ENCODE results near the gene HCFC2. TPM values are rescaled to one million over a fixed set of nuclear protein-coding genes. Genes with fewer than 3 reads are reported as not detected.

HCFC2 gene
- total RNA-seq, 2 donors from 2014 or later: 2.2 to 3.4 TPM

DNA sequence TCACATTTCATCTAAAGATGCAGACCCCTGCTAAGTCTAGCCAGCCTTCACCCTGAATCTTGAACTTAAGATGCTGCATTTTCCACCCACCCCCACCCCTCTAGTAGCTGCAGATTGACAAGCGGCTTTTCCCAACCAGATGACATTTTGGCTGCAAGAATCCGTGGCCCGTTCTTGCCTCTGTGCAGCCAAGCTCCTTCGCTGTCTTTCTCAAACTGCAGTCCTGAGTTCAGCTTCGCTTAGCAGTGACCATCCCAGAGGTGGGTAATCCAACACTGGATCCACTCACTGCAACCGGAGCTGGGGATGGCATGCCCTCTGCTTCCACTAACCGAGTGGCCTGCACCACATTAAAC is 74.4 kb downstream of the HCFC2 start:
- H3K27ac Mint-ChIP-seq: peak overlapping the region; percentile 15
- H3K27ac ChIP-seq (ENCODE audit: low read depth, low read length): no peak overlapping the region
- DNase-seq: peak; percentile 71
- H3K4me1 ChIP-seq (ENCODE audit: control insufficient read depth, insufficient read depth, low read length): no peaks in the 10 kb centered on the region
- H3K27me3 Mint-ChIP-seq (ENCODE audit: insufficient read depth): peaks cover 29% of the 10 kb centered on the region
- WGBS, 2 experiments (ENCODE audit: insufficient coverage in 1 of 2, insufficient read length in 1 of 2): 55 to 67% methylated on average over 5 to 7 of the region's 7 CpGs
- TF ChIP-seq, protein P1, sequence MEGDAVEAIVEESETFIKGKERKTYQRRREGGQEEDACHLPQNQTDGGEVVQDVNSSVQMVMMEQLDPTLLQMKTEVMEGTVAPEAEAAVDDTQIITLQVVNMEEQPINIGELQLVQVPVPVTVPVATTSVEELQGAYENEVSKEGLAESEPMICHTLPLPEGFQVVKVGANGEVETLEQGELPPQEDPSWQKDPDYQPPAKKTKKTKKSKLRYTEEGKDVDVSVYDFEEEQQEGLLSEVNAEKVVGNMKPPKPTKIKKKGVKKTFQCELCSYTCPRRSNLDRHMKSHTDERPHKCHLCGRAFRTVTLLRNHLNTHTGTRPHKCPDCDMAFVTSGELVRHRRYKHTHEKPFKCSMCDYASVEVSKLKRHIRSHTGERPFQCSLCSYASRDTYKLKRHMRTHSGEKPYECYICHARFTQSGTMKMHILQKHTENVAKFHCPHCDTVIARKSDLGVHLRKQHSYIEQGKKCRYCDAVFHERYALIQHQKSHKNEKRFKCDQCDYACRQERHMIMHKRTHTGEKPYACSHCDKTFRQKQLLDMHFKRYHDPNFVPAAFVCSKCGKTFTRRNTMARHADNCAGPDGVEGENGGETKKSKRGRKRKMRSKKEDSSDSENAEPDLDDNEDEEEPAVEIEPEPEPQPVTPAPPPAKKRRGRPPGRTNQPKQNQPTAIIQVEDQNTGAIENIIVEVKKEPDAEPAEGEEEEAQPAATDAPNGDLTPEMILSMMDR (conservative IDR thresholded peaks at IDR 0.05): no peak
- H3K4me3 ChIP-seq (ENCODE audit: low read length): peak overlapping the region; percentile 74
- no peaks in the 10 kb centered on the region for H3K27me3 ChIP-seq (ENCODE audit: control insufficient read depth, insufficient read depth, low read length, poor library complexity, severe bottlenecking)
- H3K9me3 ChIP-seq (ENCODE audit: control insufficient read depth, low read length): no peaks in the 10 kb centered on the region
- H3K4me1 Mint-ChIP-seq: peaks cover 17% of the 10 kb centered on the region
- peak overlapping the region; percentile 57 for H3K4me3 Mint-ChIP-seq
- H3K9me3 Mint-ChIP-seq: no peaks in the 10 kb centered on the region
- no peaks in the 10 kb centered on the region for H3K36me3 Mint-ChIP-seq (ENCODE audit: low read depth)
- peaks cover 4% of the 10 kb centered on the region for H3K36me3 ChIP-seq (ENCODE audit: control insufficient read depth, insufficient read depth, low read length)
- peak overlapping the region; percentile 42 for H3K9ac ChIP-seq (ENCODE audit: extremely low read depth, low read length, poor library complexity, severe bottlenecking)

DNA sequence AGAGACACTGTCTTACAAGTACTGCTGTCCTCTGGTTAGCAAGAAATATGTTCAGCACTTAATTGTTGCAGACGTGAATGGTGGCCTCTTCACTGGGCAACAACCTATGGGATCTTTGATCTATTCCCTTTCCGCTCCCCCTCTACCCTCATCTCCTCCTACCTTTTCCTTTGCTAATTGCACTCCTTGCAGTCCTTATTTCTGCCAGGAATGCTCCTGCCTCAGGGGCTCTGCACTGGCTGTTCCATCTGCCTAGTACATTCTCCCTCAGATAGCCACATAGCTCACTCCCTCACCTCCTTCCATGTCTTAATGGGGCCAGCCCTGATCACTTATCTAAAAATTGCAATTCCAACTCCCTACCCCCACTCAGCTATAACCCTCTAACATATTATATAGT is 78.2 kb downstream of the HCFC2 start:
- TF ChIP-seq, protein P1 (conservative IDR thresholded peaks at IDR 0.05): no peak
- peaks cover 5% of the 10 kb centered on the region for H3K4me1 Mint-ChIP-seq
- H3K9me3 Mint-ChIP-seq: peaks cover 7% of the 10 kb centered on the region
- H3K4me3 ChIP-seq (ENCODE audit: low read length): no peak overlapping the region
- H3K36me3 Mint-ChIP-seq (ENCODE audit: low read depth): no peaks in the 10 kb centered on the region
- peaks cover 29% of the 10 kb centered on the region for H3K27me3 Mint-ChIP-seq (ENCODE audit: insufficient read depth)
- H3K4me1 ChIP-seq (ENCODE audit: control insufficient read depth, insufficient read depth, low read length): no peaks in the 10 kb centered on the region
- 82 to 94% methylated on average over 2 of the region's 2 CpGs for WGBS, 2 experiments (ENCODE audit: insufficient coverage in 1 of 2, insufficient read length in 1 of 2)
- H3K9me3 ChIP-seq (ENCODE audit: control insufficient read depth, low read length): no peaks in the 10 kb centered on the region
- H3K27ac Mint-ChIP-seq: no peak overlapping the region
- DNase-seq: no peak
- no peaks in the 10 kb centered on the region for H3K36me3 ChIP-seq (ENCODE audit: control insufficient read depth, insufficient read depth, low read length)
- H3K4me3 Mint-ChIP-seq: no peak overlapping the region
- no peaks in the 10 kb centered on the region for H3K27me3 ChIP-seq (ENCODE audit: control insufficient read depth, insufficient read depth, low read length, poor library complexity, severe bottlenecking)
- H3K27ac ChIP-seq (ENCODE audit: low read depth, low read length): no peak overlapping the region
- no peak overlapping the region for H3K9ac ChIP-seq (ENCODE audit: extremely low read depth, low read length, poor library complexity, severe bottlenecking)

DNA sequence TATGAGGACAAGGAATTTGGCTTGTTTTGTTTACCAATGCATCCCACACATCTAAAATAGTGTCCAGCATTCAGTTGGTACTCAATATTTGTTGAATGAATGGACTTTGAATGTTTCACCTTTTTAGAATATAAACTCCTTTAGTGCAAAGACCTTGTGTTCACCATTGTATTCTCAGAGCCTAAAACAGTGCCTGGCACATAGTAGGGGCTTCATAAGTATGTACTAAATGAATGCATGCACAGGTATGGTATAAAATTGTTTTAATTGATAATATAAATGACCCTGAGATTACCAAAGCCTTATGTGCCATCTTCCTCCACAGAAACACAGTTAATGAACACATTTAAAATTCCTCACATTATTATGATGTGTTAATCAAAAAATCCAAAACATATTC is 78.7 kb downstream of the HCFC2 start:
- no peak overlapping the region for H3K9ac ChIP-seq (ENCODE audit: extremely low read depth, low read length, poor library complexity, severe bottlenecking)
- Mint-ChIP-seq H3K4me1 (peaks cover 5% of the 10 kb centered on the region), H3K27me3 (ENCODE audit: insufficient read depth) (peaks cover 29% of the 10 kb centered on the region), H3K4me3 (no peak overlapping the region), H3K27ac (no peak overlapping the region), H3K36me3 (ENCODE audit: low read depth) (no peaks in the 10 kb centered on the region), H3K9me3 (peaks cover 7% of the 10 kb centered on the region)
- TF ChIP-seq, protein P1 (conservative IDR thresholded peaks at IDR 0.05): no peak
- H3K4me1 ChIP-seq (ENCODE audit: control insufficient read depth, insufficient read depth, low read length): no peaks in the 10 kb centered on the region
- H3K27ac ChIP-seq (ENCODE audit: low read depth, low read length): no peak overlapping the region
- H3K4me3 ChIP-seq (ENCODE audit: low read length): no peak overlapping the region
- DNase-seq: no peak
- no peaks in the 10 kb centered on the region for H3K9me3 ChIP-seq (ENCODE audit: control insufficient read depth, low read length)
- no peaks in the 10 kb centered on the region for H3K36me3 ChIP-seq (ENCODE audit: control insufficient read depth, insufficient read depth, low read length)
- no peaks in the 10 kb centered on the region for H3K27me3 ChIP-seq (ENCODE audit: control insufficient read depth, insufficient read depth, low read length, poor library complexity, severe bottlenecking)

All from endodermal cell (in vitro differentiated cells).